Urinary bladder (tissue), 4 donors: ENCODE data around the gene CTXND1. TPM values are rescaled to one million over a fixed set of nuclear protein-coding genes. Genes with fewer than 3 reads are reported as not detected.

Experiments
- DNase-seq: peaks from one replicate; pipeline ENCODE4 v3.0.0-alpha.2; 2015; ENCODE audit errors: extremely low spot score
- H3K27ac ChIP-seq: one replicate; pipeline ENCODE4 v1.5.1; 2013; ENCODE audit warnings: low read depth, mild to moderate bottlenecking, moderate library complexity
- H3K36me3 ChIP-seq: one replicate; pipeline ENCODE4 v1.6.1; 2013; ENCODE audit warnings: mild to moderate bottlenecking, moderate library complexity; ENCODE audit not compliant: insufficient read depth
- H3K4me1 ChIP-seq: one replicate; pipeline ENCODE4 v1.6.1; 2013; ENCODE audit warnings: mild to moderate bottlenecking, moderate library complexity; ENCODE audit not compliant: insufficient read depth
- H3K4me3 ChIP-seq: one replicate; pipeline ENCODE4 v1.5.1; 2013; ENCODE audit warnings: low read depth, low read length
- WGBS: extraction: QIAGEN DNeasy Blood & Tissue Kit; methylation state at CpG from one replicate; pipeline ENCODE4 v1.1.7; 2013; 5-methylcytosine and 5-hydroxymethylcytosine counted together
- polyA plus RNA-seq: library from polyadenylated mRNA; stranded (reverse); fragments of 200-250 nt; gene quantifications from one replicate; pipeline ENCODE4 v1.2.3, GENCODE V29; 2013
- total RNA-seq: library from RNA; depleted of rRNA; stranded (reverse); fragments of >200 nt; gene quantifications from one replicate; pipeline ENCODE4 v1.2.3, GENCODE V29; 2014
- donor health status: healthy with polysubstance abuse.
- donor health status: healthy.

Gene CTXND1
- total and polyA plus RNA-seq, 2 donors, result 0.42 to 0.79 TPM

DNA sequence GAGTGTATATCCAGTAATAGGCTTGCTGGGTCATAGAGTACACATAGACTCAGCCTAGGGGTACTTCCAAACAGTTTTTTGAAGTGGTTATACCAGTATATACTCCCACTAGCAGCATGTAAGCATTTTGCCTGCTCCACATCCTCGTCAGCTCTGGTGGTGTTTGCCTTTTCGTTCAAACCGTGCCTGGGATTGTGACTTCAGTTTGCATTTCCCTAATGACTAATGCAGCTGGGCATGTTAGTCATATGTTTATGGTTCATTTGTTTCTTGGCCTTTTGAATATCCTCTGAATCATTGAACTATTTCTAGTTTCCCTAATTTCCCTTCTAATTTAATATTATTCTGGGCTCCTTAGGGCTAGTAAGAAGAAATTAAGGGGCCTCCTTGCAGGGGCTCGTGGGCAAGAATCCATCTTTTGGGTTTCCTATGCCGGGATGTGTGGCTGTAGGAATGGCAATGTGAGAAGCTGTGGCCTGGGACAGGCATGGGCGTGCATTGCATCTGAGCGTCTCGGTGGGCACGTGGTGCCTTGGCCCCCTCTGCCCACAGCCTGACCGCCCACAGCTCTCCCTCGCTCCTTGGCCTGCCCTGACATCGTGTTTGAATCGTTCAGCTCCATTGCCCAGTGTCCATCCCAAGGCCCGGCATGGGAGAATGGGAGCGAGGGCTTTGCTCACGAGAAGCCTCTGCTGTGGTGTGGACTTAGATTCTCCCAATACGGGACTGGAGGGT, 72.8 kb downstream of the CTXND1 start:
- 88% methylated on average over 17 of the region's 17 CpGs for WGBS
- no peak for DNase-seq
- no peaks in the 10 kb centered on the region for H3K4me1 ChIP-seq
- no peak overlapping the region for H3K27ac ChIP-seq
- no peaks in the 10 kb centered on the region for H3K36me3 ChIP-seq
- no peak overlapping the region for H3K4me3 ChIP-seq

DNA sequence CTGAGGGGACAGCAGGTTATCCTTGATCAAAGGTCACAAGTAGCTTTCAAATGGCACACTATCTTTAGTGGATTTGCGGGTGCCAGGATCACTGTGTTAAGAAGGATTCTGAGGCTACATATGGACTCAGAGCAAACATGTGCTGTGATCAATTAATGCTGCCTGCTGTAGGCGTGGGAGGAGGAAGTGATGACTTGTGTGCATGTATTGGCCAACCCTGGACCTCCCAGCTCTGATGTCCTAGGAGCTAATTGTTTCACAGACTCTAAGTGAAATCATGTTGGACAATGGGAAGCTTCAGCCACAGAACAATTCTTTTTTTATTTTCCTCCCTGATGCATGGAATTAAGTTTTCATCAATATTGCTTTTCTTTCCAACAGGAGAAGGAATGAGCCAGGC, 74.9 kb downstream of the CTXND1 start:
- no peaks in the 10 kb centered on the region for H3K4me1 ChIP-seq
- DNase-seq, result no peak
- WGBS, result 92% methylated on average over 2 of the region's 2 CpGs
- no peak overlapping the region for H3K27ac ChIP-seq
- H3K36me3 ChIP-seq, result no peaks in the 10 kb centered on the region
- no peak overlapping the region for H3K4me3 ChIP-seq

DNA sequence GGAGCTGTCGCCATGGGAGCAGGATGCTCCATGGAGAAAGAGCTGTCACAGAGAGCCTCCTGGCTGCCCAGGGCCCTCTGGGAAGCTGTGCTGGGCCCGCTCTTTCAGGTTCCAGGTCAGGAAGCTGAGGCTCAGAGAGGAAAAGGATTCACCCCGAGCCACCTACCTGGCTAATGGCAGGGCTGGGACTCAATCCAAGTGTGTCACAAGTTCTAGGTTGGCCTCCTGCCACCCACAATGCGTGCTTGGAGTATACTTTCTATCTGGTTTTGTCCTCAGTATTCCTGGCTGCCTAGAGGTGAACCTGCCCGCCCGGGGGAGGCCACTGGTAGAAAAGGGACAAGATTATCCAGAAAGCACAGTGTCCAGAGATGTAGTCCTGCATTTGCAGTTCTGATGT, 75.6 kb downstream of the CTXND1 start:
- Histone ChIP-seq H3K4me3 (no peak overlapping the region), H3K36me3 (no peaks in the 10 kb centered on the region), H3K4me1 (no peaks in the 10 kb centered on the region), H3K27ac (no peak overlapping the region)
- WGBS, result 74% methylated on average over 6 of the region's 6 CpGs
- no peak for DNase-seq

- no peaks in the 10 kb centered on the region for H3K36me3 ChIP-seq
- no peak overlapping the region for H3K27ac ChIP-seq
- H3K4me3 ChIP-seq, result no peak overlapping the region
- no peak for DNase-seq
- 95% methylated on average over 9 of the region's 9 CpGs for WGBS
- no peaks in the 10 kb centered on the region for H3K4me1 ChIP-seq
Measured at GRCh38 chr15:80175436-80175835, 76.6 kb downstream of the CTXND1 start.

DNA sequence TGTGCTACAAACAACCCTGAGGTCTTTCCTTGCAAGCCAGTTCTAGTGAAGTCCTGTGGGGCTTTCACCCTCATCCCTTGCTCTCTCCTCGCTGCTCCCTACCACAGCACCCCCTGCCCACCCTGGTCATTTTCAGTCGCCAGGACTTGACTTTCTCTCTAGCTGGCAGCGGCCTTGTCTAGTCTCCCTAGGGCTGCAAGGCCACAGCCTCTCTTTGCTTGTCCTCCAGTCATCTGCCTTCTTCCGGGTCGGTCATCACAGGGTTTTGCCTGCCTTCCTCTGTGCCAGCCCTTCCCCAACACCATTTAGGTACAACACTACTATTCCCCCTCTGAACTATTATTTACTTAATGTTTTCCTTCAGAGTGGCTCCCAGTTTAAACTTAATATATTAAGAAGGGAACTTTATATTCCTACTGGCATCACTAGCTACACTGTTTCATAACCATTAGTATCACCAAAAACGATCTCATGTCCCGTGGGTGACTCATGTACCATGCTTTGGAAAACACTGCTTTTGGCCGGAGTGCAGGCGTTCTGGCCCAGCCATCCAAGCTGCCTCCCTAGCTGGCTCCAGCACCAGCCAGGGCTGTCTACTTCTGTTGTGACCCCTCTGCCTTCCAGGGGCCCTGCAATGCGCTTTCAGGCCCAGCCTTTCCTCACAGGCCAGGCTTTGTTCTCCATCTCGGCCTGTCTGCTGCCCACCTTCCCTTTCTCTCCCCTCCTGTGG, 77.8 kb downstream of the CTXND1 start:
- H3K27ac ChIP-seq, result no peak overlapping the region
- H3K4me1 ChIP-seq, result no peaks in the 10 kb centered on the region
- H3K4me3 ChIP-seq, result no peak overlapping the region
- no peak for DNase-seq
- 81% methylated on average over 11 of the region's 11 CpGs for WGBS
- no peaks in the 10 kb centered on the region for H3K36me3 ChIP-seq

DNA sequence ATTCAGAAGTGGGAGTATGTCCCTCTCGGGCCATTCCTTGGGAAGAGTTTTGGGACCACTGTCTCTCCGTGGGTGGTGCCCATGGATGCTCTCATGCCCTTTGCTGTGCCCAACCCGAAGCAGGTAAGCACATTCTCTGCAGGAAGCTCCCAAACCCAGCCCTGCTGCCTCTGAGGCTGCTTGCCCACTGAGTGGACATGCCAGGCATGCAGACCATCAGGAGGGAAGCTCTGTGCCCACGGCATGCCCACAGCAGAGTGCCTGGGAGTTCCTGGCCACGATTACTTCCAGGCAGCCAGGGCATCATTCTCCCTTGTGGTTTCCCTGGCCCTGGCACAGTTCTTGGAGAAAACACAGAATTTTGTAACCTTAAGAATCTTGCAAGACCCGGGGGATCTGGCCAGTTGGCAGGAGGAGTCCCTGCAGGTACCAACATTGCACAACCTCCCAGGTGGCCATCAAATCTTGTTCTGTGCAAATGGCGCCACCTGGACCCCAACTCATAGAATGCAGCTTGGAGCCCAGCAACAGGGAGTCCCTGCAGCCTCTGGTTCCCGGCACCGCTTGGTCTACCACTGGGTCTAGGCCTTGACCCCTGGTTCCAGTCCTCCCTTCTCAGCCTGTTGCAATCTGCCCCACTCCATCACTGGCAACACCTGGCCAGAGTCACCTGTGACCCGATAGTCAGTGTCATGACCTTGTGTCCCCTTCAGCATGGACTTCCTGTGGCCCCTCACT, 78.8 kb downstream of the CTXND1 start:
- DNase-seq, result no peak
- 74% methylated on average over 10 of the region's 10 CpGs for WGBS
- Histone ChIP-seq H3K36me3 (no peaks in the 10 kb centered on the region), H3K4me1 (no peaks in the 10 kb centered on the region), H3K27ac (no peak overlapping the region), H3K4me3 (no peak overlapping the region)

DNA sequence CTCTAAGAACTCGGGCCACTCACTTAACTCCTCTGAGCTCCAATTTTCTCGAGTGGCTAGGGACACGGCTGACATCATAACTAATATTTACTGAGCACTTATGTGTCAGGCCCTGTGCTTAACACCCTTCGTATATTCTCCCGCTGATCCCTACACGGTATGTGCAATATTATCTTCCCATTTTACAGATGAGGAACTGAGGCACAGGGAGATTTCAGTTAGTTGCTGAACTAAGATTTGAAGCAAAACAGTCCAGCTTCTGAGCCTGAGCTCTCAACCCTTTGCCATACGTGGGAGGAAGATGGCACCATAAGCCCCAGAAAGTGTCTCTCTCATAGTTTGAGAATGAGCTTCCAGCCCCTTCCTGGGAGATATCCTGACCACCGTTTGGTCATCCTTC, 79.6 kb downstream of the CTXND1 start:
- no peaks in the 10 kb centered on the region for H3K36me3 ChIP-seq
- H3K4me3 ChIP-seq, result no peak overlapping the region
- no peak overlapping the region for H3K27ac ChIP-seq
- 80% methylated on average over 8 of the region's 8 CpGs for WGBS
- no peaks in the 10 kb centered on the region for H3K4me1 ChIP-seq
- no peak for DNase-seq

DNA sequence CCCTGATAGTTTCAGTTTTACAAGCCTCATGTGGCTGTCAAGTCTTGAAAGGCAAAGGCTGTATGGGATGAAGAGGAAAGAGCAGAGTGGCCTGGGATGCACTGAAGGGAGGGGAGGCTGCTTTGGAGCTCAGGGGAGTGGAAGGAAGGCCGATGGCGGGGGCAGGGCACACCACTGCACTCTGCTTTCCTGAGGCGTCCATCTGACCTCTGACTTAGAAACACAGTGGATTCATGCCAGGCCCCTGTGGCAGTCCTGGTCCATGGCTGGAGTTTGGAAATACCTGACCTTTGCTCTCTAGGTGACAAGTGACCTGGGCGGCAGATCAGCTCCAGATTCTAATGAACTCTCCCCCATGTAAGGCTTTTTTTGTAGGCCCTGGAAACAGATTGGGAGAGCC, 80.2 kb downstream of the CTXND1 start:
- 79% methylated on average over 4 of the region's 4 CpGs for WGBS
- no peak for DNase-seq

GRCh38 chr15:80170596-80170995, 81.4 kb downstream of the CTXND1 start:
- WGBS, result 95% methylated on average over 2 of the region's 2 CpGs
- Histone ChIP-seq H3K27ac (no peak overlapping the region), H3K4me3 (no peak overlapping the region), H3K4me1 (no peaks in the 10 kb centered on the region), H3K36me3 (no peaks in the 10 kb centered on the region)
- DNase-seq, result no peak

More for the DNA sequence above, 80.2 kb downstream of the CTXND1 start:
- H3K36me3 ChIP-seq, result no peaks in the 10 kb centered on the region
- H3K4me1 ChIP-seq, result no peaks in the 10 kb centered on the region
- H3K27ac ChIP-seq, result no peak overlapping the region
- no peak overlapping the region for H3K4me3 ChIP-seq

GRCh38 chr15:80169768-80170357, 82.2 kb downstream of the CTXND1 start:
- Histone ChIP-seq H3K4me3 (no peak overlapping the region), H3K36me3 (no peaks in the 10 kb centered on the region), H3K27ac (no peak overlapping the region), H3K4me1 (no peaks in the 10 kb centered on the region)
- no peak for DNase-seq
- WGBS, result 96% methylated on average over 12 of the region's 12 CpGs

DNA sequence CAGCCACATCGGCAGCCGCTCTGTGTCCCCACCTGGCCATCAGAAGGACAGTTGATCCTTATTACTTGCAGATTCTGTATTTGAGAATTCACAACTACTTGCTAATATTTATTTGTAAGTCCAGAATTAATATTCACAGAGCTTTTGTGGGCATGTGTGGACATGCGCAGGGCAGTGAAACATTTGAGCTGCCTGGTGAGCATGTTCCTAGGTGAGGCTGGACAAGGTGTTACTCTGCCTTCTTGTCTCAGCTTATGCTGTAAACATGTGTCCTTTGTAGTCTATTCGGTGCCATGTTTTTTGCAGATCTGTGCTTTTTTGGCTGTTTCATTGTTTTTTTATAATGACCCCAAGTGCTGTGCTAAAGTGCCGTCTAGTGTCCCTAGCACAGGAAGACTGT, 83.6 kb downstream of the CTXND1 start:
- Histone ChIP-seq H3K4me3 (no peak overlapping the region), H3K36me3 (no peaks in the 10 kb centered on the region), H3K4me1 (no peaks in the 10 kb centered on the region), H3K27ac (no peak overlapping the region)
- no peak for DNase-seq
- WGBS, result 85% methylated on average over 5 of the region's 5 CpGs

GRCh38 chr15:80167936-80168335, 84.1 kb downstream of the CTXND1 start:
- WGBS, result 92% methylated on average over 8 of the region's 8 CpGs
- H3K4me3 ChIP-seq, result no peak overlapping the region
- no peak for DNase-seq
- no peaks in the 10 kb centered on the region for H3K36me3 ChIP-seq
- H3K27ac ChIP-seq, result no peak overlapping the region
- H3K4me1 ChIP-seq, result no peaks in the 10 kb centered on the region

GRCh38 chr15:80163897-80164296, 88.1 kb downstream of the CTXND1 start:
- no peaks in the 10 kb centered on the region for H3K4me1 ChIP-seq
- H3K36me3 ChIP-seq, result no peaks in the 10 kb centered on the region
- 95% methylated on average over 1 of the region's 1 CpG for WGBS
- H3K4me3 ChIP-seq, result no peak overlapping the region
- DNase-seq, result no peak
- no peak overlapping the region for H3K27ac ChIP-seq
